ENCODE measurements around the gene TRPM4.

- TF ChIP-seq, protein P1, sequence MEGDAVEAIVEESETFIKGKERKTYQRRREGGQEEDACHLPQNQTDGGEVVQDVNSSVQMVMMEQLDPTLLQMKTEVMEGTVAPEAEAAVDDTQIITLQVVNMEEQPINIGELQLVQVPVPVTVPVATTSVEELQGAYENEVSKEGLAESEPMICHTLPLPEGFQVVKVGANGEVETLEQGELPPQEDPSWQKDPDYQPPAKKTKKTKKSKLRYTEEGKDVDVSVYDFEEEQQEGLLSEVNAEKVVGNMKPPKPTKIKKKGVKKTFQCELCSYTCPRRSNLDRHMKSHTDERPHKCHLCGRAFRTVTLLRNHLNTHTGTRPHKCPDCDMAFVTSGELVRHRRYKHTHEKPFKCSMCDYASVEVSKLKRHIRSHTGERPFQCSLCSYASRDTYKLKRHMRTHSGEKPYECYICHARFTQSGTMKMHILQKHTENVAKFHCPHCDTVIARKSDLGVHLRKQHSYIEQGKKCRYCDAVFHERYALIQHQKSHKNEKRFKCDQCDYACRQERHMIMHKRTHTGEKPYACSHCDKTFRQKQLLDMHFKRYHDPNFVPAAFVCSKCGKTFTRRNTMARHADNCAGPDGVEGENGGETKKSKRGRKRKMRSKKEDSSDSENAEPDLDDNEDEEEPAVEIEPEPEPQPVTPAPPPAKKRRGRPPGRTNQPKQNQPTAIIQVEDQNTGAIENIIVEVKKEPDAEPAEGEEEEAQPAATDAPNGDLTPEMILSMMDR (conservative IDR thresholded peaks at IDR 0.05; ENCODE audit: low read depth, low read length) = no peak
- no peak for TF ChIP-seq EZH2 (IDR thresholded peaks at IDR 0.05; ENCODE audit: low read length, unreplicated experiment)
- TF ChIP-seq EZH2phosphoT487 (IDR thresholded peaks at IDR 0.05; ENCODE audit: borderline replicate concordance, low read length) = no peak
These were observed 10.8 kb downstream of the TRPM4 start for GRCh38 chr19:49168421-49168820.

Data from PC-3 (cell line).